Common myeloid progenitor, CD34-positive (primary cell): ENCODE results near the gene GRK6.

Experiments used
- CTCF ChIA-PET: fragments of 350-600 bp; sonication (Branson Sonifier 250); formaldehyde crosslinking; loops from one replicate; lab custom pipeline; 2021; ENCODE audit warnings: antibody characterized with exemption; lab: Charles Lee
- POLR2A ChIA-PET: fragments of 350-600 bp; sonication (Branson Sonifier 250); formaldehyde crosslinking; loops from one replicate; lab custom pipeline; 2021; ENCODE audit warnings: antibody characterized with exemption; lab: Charles Lee
- DNase-seq, 3 donors: peaks; one replicate each; pipeline versions ENCODE4 v3.0.0 to v3.0.0-alpha.2; 2013
- H3K27ac ChIP-seq, 2 experiments: 1 replicate in 1 of 2; 2 replicates in 1 of 2; pipeline ENCODE4 v1.7.0; 2013; ENCODE audit warnings: inconsistent platforms in 2 of 2, low read length in 2 of 2, mild to moderate bottlenecking in 2 of 2, low read depth in 1 of 2, moderate library complexity in 1 of 2; ENCODE audit not compliant: severe bottlenecking in 2 of 2, insufficient read depth in 1 of 2, poor library complexity in 1 of 2
- H3K27me3 ChIP-seq, 5 experiments: replicated peaks in 2 of 5; 1 replicate in 3 of 5; 2 replicates in 2 of 5; pipeline versions ENCODE4 v1.6.1 to v1.7.0; 2013; ENCODE audit warnings: low read length in 4 of 5, mild to moderate bottlenecking in 2 of 5, moderate library complexity in 2 of 5, inconsistent platforms in 1 of 5; ENCODE audit not compliant: insufficient read depth in 5 of 5, control insufficient read depth in 4 of 5
- H3K36me3 ChIP-seq, 4 experiments: 1 replicate in 2 of 4; 2 replicates in 2 of 4; pipeline versions ENCODE4 v1.6.1 to v1.7.0; 2013; ENCODE audit warnings: low read length in 3 of 4, control low read depth in 1 of 4, mild to moderate bottlenecking in 1 of 4; ENCODE audit not compliant: control insufficient read depth in 4 of 4, insufficient read depth in 4 of 4
- H3K4me1 ChIP-seq, 4 experiments: 1 replicate in 3 of 4; 2 replicates in 1 of 4; pipeline versions ENCODE4 v1.6.1 to v1.7.1; 2013; ENCODE audit warnings: low read length in 3 of 4, mild to moderate bottlenecking in 3 of 4, control low read depth in 1 of 4, inconsistent platforms in 1 of 4, moderate library complexity in 1 of 4; ENCODE audit not compliant: control insufficient read depth in 4 of 4, insufficient read depth in 4 of 4; ENCODE audit errors: control extremely low read depth in 1 of 4
- H3K4me3 ChIP-seq, 7 experiments: 1 replicate in 4 of 7; 2 replicates in 3 of 7; pipeline versions ENCODE4 v1.5.1 to v1.7.0; 2013; ENCODE audit warnings: mild to moderate bottlenecking in 7 of 7, low read length in 6 of 7, moderate library complexity in 6 of 7, inconsistent platforms in 2 of 7, low read depth in 2 of 7, control low read depth in 1 of 7; ENCODE audit not compliant: insufficient read depth in 4 of 7, control insufficient read depth in 1 of 7; ENCODE audit errors: extremely low read depth in 1 of 7
- H3K9me3 ChIP-seq, 5 experiments: 1 replicate in 4 of 5; 2 replicates in 1 of 5; pipeline versions ENCODE4 v1.6.1 to v1.7.1; 2013; ENCODE audit warnings: low read length in 4 of 5, mild to moderate bottlenecking in 2 of 5, inconsistent platforms in 1 of 5, low read depth in 1 of 5, moderate library complexity in 1 of 5; ENCODE audit not compliant: control insufficient read depth in 4 of 5, insufficient read depth in 2 of 5; ENCODE audit errors: control extremely low read depth in 1 of 5
- WGBS: methylation state at CpG from one replicate; pipeline ENCODE4 v1.1.5; 2013; ENCODE audit not compliant: insufficient coverage; 5-methylcytosine and 5-hydroxymethylcytosine counted together

Gene GRK6

GRCh38 chr5:177443144-177443983 lies 16.9 kb downstream of the GRK6 start:
- Histone ChIP-seq H3K9me3 (no peaks in the 10 kb centered on the region), H3K4me3 (no peak overlapping the region), H3K27ac (no peak overlapping the region), H3K4me1 (peaks cover 0 to 37% (median 22%) of the 10 kb centered on the region in 4 experiments), H3K36me3 (peaks cover 5 to 52% (median 35%) of the 10 kb centered on the region in 4 experiments), H3K27me3 (no peaks in the 10 kb centered on the region)
- ChIA-PET CTCF (interaction anchor here (1.4 to 26.2 kb wide), 5 partner anchors 11 to 133 kb away, joined by 3 to 509 read pairs (median 265); partner anchors contain the start of genes F12, GRK6, PFN3 and SLC34A1), POLR2A (interaction anchor here (1.2 to 5.9 kb wide), 5 partner anchors 11 to 39 kb away, joined by 3 to 34 read pairs (median 4); partner anchors contain the start of gene GRK6)
- 89% methylated on average over 14 of the region's 15 CpGs for WGBS
- no peak for DNase-seq

GRCh38 chr5:177444106-177445051 lies 17.9 kb downstream of the GRK6 start:
- H3K27ac ChIP-seq = no peak overlapping the region

GRCh38 chr5:177445052-177445916 lies 18.8 kb downstream of the GRK6 start:
- H3K27ac ChIP-seq = no peak overlapping the region
- CTCF ChIA-PET = interaction anchor here (0.7 to 26.2 kb wide), 7 partner anchors 9 to 87 kb away, joined by 3 to 509 read pairs (median 104); partner anchors contain the start of genes DOK3, F12, GRK6 and PFN3

More at GRCh38 chr5:177444106-177445051, 17.9 kb downstream of the GRK6 start:
- Histone ChIP-seq H3K4me3 (no peak overlapping the region), H3K27me3 (no peaks in the 10 kb centered on the region), H3K9me3 (no peaks in the 10 kb centered on the region), H3K4me1 (peaks cover 0 to 41% (median 25%) of the 10 kb centered on the region in 4 experiments), H3K36me3 (peaks cover 0 to 44% (median 29%) of the 10 kb centered on the region in 4 experiments)
- ChIA-PET CTCF (interaction anchor here (1.4 to 26.2 kb wide), 5 partner anchors 10 to 135 kb away, joined by 3 to 509 read pairs (median 265); partner anchors contain the start of genes F12, GRK6, PFN3 and SLC34A1), POLR2A (interaction anchor here (0.7 to 5.9 kb wide), 7 partner anchors 10 to 53 kb away, joined by 3 to 34 read pairs (median 4); partner anchors contain the start of genes GRK6 and PDLIM7)
- 95% methylated on average over 5 of the region's 7 CpGs for WGBS
- peak in 1 of 3 donors; percentile 37 for DNase-seq

GRCh38 chr5:177445917-177446199 lies 19.4 kb downstream of the GRK6 start:
- WGBS = 0% methylated on average over 1 of the region's 8 CpGs
- DNase-seq = no peak
- H3K27me3 ChIP-seq = no peaks in the 10 kb centered on the region
- CTCF ChIA-PET = interaction anchor here (0.9 to 26.2 kb wide), 7 partner anchors 9 to 84 kb away, joined by 3 to 509 read pairs (median 104); partner anchors contain the start of genes DOK3, F12, GRK6 and PFN3
- H3K36me3 ChIP-seq = peaks cover 0 to 29% (median 16%) of the 10 kb centered on the region in 4 experiments
- no peak overlapping the region for H3K27ac ChIP-seq
- peak overlapping the region in 6 of 7 experiments; percentile 48 to 79 (median 61) for H3K4me3 ChIP-seq
- POLR2A ChIA-PET = interaction anchor here (1.0 to 5.9 kb wide), 3 partner anchors 9 to 41 kb away, joined by 6 to 34 read pairs (median 21); no protein-coding TSS in a partner anchor
- no peaks in the 10 kb centered on the region for H3K9me3 ChIP-seq
- peaks cover 0 to 41% (median 25%) of the 10 kb centered on the region in 4 experiments for H3K4me1 ChIP-seq

More at GRCh38 chr5:177445052-177445916, 18.8 kb downstream of the GRK6 start:
- POLR2A ChIA-PET = interaction anchor here (1.2 to 5.9 kb wide), 4 partner anchors 9 to 52 kb away, joined by 4 to 34 read pairs (median 14); partner anchors contain the start of gene PDLIM7
- peaks cover 0 to 41% (median 25%) of the 10 kb centered on the region in 4 experiments for H3K4me1 ChIP-seq
- peak overlapping the region in 2 of 7 experiments; percentile 72 to 79 for H3K4me3 ChIP-seq
- peaks cover 0 to 35% (median 20%) of the 10 kb centered on the region in 4 experiments for H3K36me3 ChIP-seq
- DNase-seq = peak in 1 of 3 donors; percentile 39
- WGBS = 68% methylated on average over 5 of the region's 10 CpGs
- H3K27me3 ChIP-seq = no peaks in the 10 kb centered on the region
- H3K9me3 ChIP-seq = no peaks in the 10 kb centered on the region

GRCh38 chr5:177446200-177447065 lies 20.0 kb downstream of the GRK6 start, which contains the start of gene PRR7:
Gene PRR7 (plus strand): TSS chr5:177446814. CDS start chr5:177455068, 8,254 bp downstream.
- 0% methylated on average over 85 of the region's 89 CpGs for WGBS
- Histone ChIP-seq H3K27ac (no peak within 1 kb of the TSS), H3K36me3 (peaks cover 0 to 23% (median 13%) of the 10 kb centered on the region in 4 experiments), H3K27me3 (no peaks in the 10 kb centered on the region), H3K4me1 (peaks cover 0 to 41% (median 25%) of the 10 kb centered on the region in 4 experiments), H3K9me3 (no peaks in the 10 kb centered on the region), H3K4me3 (peak within 1 kb of the TSS; percentile 16 to 79 (median 55))
- ChIA-PET CTCF (interaction anchor here (0.9 to 26.2 kb wide), 8 partner anchors 8 to 85 kb away, joined by 3 to 509 read pairs (median 54); partner anchors contain the start of genes DOK3, F12, GRK6 and PFN3), POLR2A (interaction anchor here (1.0 to 5.9 kb wide), 4 partner anchors 8 to 42 kb away, joined by 3 to 34 read pairs (median 14); no protein-coding TSS in a partner anchor)
- peak; percentile 47 to 84 (median 76) for DNase-seq
